Kidney (tissue), 14 donors: ENCODE data around the gene CES3. TPM values are rescaled to one million over a fixed set of nuclear protein-coding genes. Genes with fewer than 3 reads are reported as not detected.

Source experiments
- DNase-seq, 5 donors: peaks; one replicate each; pipeline ENCODE4 v3.0.0-alpha.2; 2013 to 2020
- FAIRE-seq: peaks from 2 replicates; lab custom pipeline; 2012; peaks lifted over from hg19 to GRCh38; lab: Jason Lieb, UNC
- H3K27ac ChIP-seq, 2 donors: one replicate each; pipeline ENCODE4 v1.7.0; 2013; ENCODE audit warnings: low read depth in 2 of 2, low read length in 2 of 2, inconsistent platforms in 1 of 2
- H3K27me3 ChIP-seq: one replicate; pipeline ENCODE4 v1.7.1; 2013; ENCODE audit warnings: low read length, inconsistent platforms; ENCODE audit not compliant: control insufficient read depth, insufficient read depth
- H3K36me3 ChIP-seq, 3 donors: one replicate each; pipeline versions ENCODE4 v1.7.0 to v1.7.1; 2013; ENCODE audit warnings: low read length in 3 of 3, control low read depth in 1 of 3, inconsistent platforms in 1 of 3; ENCODE audit not compliant: insufficient read depth in 3 of 3, control insufficient read depth in 2 of 3
- H3K4me1 ChIP-seq, 3 donors: one replicate each; pipeline versions ENCODE4 v1.7.0 to v1.7.1; 2013; ENCODE audit warnings: low read length in 3 of 3, inconsistent platforms in 1 of 3, low read depth in 1 of 3; ENCODE audit not compliant: control insufficient read depth in 2 of 3, insufficient read depth in 2 of 3
- H3K4me3 ChIP-seq, 3 donors: one replicate each; pipeline versions ENCODE4 v1.7.0 to v1.8.1; 2013; ENCODE audit warnings: low read length in 3 of 3, control low read depth in 1 of 3, inconsistent platforms in 1 of 3
- H3K9ac ChIP-seq, 3 donors: one replicate each; pipeline versions ENCODE4 v1.7.0 to v1.7.1; 2013; ENCODE audit warnings: low read length in 3 of 3, control low read depth in 1 of 3, inconsistent platforms in 1 of 3
- H3K9me3 ChIP-seq, 3 donors: one replicate each; pipeline versions ENCODE4 v1.7.0 to v1.7.1; 2013; ENCODE audit warnings: low read length in 3 of 3, control low read depth in 1 of 3, inconsistent platforms in 1 of 3; ENCODE audit not compliant: control insufficient read depth in 2 of 3, insufficient read depth in 1 of 3
- CTCF ChIP-seq: IDR thresholded peaks from 3 replicates; pipeline ENCODE4 v1.5.1; 2012; ENCODE audit warnings: mild to moderate bottlenecking, moderate library complexity, borderline replicate concordance; ENCODE audit not compliant: insufficient read depth; ENCODE audit errors: extremely low read depth
- intact Hi-C: fragments of 100-400 bp; cut with DNase I; formaldehyde crosslinking; loops from one replicate; pipeline ENCODE4 v1.11.1; 2022
- polyA plus RNA-seq: library from polyadenylated mRNA; stranded (reverse); fragments of 350-450 nt; fragmentation: Illumina TruSeq; extraction: RNeasy Lipid Tissue Mini Kit (QIAGEN cat#74804); gene quantifications from one replicate; pipeline ENCODE4 v1.2.3, GENCODE V29; 2014; ENCODE audit warnings: low read depth, low replicate concordance; ENCODE audit not compliant: insufficient read depth
- total RNA-seq: library from RNA; stranded (reverse); fragmentation: NEBNext Ultra II Directional; extraction: Animal tissue kit (Norgen Biotek cat#: 25700); gene quantifications from one replicate; pipeline ENCODE4 v1.2.1, GENCODE V29; 2021
- donor health status: control.
- donor health status: control.
- donor health status: control.
- donor health status: control.
- donor health status: control.
- donor health status: DM: yes; HTN: yes; CAD: no.
- donor health status: Normal renal cell carcinoma (clear cell type).

CES3 gene
- total and polyA plus RNA-seq, 2 donors from 2014 or later = 2.1 to 7.8 TPM

DNA sequence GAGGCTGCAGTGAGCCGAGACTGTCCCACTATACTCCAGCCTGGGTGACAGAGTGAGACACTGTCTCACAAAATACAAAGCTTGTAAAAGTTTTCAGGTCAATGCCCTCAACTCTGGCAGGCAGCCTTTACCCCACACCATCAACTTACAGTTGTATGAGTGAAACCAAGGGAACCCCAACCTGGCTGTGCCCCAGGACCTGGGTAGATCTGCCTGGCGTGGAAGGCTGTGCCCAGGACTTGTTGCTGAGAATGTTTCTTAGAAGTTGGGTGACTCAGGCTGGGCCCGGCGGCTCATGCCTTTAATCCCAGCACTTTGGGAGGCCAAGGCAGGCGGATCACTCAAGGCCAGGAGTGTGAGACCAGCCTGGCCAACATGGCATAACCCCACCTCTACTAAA lies 7.8 kb downstream of the CES3 start:
- intact Hi-C loops = no loop called here
- DNase-seq = no peak
- TF ChIP-seq CTCF = no peak
- H3K36me3 ChIP-seq = no peaks in the 10 kb centered on the region
- no peaks in the 10 kb centered on the region for H3K9me3 ChIP-seq
- FAIRE-seq = no peak
- H3K4me3 ChIP-seq = no peak overlapping the region
- H3K27ac ChIP-seq = no peak overlapping the region
- no peaks in the 10 kb centered on the region for H3K27me3 ChIP-seq
- H3K9ac ChIP-seq = no peak overlapping the region
- peaks cover 0 to 3% (median under 1%) of the 10 kb centered on the region in 3 donors for H3K4me1 ChIP-seq

DNA sequence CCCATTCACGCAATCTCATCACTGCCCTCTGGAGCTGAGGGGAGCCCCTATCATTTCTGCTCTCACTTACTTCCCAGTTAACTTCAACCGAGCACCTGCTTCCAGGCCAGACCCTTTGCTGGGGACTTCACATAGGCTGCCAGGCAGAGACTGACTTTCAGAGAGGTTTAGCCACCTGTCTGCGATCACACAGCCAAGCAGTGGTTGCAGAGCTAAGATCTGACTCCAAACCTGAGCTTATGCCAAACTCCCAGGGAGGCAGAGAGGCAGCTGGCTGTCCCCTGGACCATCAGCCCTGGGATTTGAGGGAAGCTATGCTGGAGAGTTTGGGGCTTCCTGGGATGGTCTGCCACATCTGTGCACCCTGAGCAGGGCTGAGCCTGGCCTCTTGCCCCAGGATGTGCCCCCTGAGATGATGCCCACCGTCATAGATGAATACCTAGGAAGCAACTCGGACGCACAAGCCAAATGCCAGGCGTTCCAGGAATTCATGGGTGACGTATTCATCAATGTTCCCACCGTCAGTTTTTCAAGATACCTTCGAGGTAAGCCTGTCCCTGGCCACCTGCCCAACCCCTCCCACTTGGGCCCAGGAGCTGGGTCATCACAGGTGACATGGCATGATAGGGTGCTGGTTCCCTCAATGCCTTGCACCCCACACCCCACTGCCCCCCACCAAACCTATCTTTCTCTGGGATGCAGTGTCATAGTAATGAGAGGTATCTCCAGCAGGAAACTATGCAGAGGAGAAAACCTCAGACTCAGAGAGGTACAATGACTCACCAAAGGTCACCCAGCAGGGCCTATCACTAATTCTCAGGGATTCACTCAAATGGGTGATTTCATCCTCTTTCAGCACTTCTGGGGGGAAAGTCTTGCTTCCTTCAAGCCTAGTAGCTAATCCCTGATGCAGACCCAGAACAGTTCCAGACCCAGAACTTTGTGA lies 10.0 kb downstream of the CES3 start:
- intact Hi-C loops = no loop called here
- DNase-seq = no peak
- Histone ChIP-seq H3K27ac (no peak overlapping the region), H3K9ac (no peak overlapping the region), H3K4me1 (no peaks in the 10 kb centered on the region), H3K27me3 (no peaks in the 10 kb centered on the region), H3K9me3 (no peaks in the 10 kb centered on the region), H3K36me3 (no peaks in the 10 kb centered on the region), H3K4me3 (no peak overlapping the region)
- no peak for FAIRE-seq
- TF ChIP-seq CTCF = no peak

- no peak for TF ChIP-seq CTCF
- Histone ChIP-seq H3K36me3 (no peaks in the 10 kb centered on the region), H3K27me3 (no peaks in the 10 kb centered on the region), H3K27ac (peak overlapping the region; percentile 32 to 42), H3K9me3 (no peaks in the 10 kb centered on the region), H3K9ac (no peak overlapping the region), H3K4me1 (peaks cover 0 to 5% (median 4%) of the 10 kb centered on the region in 3 donors), H3K4me3 (no peak overlapping the region)
- intact Hi-C loops = no loop called here
- DNase-seq (no peak), FAIRE-seq (no peak)
Measured at GRCh38 chr16:66972983-66973382, 11.9 kb downstream of the CES3 start.
